HEK293T (cell line): ENCODE results near the gene SIGLEC11.
"Not testable (repeated sequence)": the region's sequence is repeated elsewhere in the genome, so short reads cannot be mapped to it uniquely, and the experiment has no call there.

Source experiments
- CTCF ChIA-PET: fragments of 350-600 bp; formaldehyde crosslinking; extraction: SDS; loops from one replicate; lab custom pipeline; 2021; ENCODE audit warnings: antibody characterized with exemption, inconsistent platforms; lab: Yijun Ruan, JAX
- POLR2A ChIA-PET: fragments of 350-600 bp; formaldehyde crosslinking; extraction: SDS; loops from one replicate; lab custom pipeline; 2020; ENCODE audit warnings: antibody characterized with exemption, inconsistent platforms; lab: Yijun Ruan, JAX
- DNase-seq: peaks from one replicate; pipeline ENCODE4 v3.0.0; 2012; ENCODE audit warnings: mixed read lengths; ENCODE audit errors: extremely low spot score
- ARNT ChIP-seq: fragments of 450-650 bp; IDR thresholded peaks from 2 replicates; pipeline ENCODE4 v1.6.1; 2017; ENCODE audit warnings: mild to moderate bottlenecking
- BHLHE40 ChIP-seq: fragments of 450-650 bp; IDR thresholded peaks from 2 replicates; pipeline ENCODE4 v1.6.1; 2016; ENCODE audit warnings: mild to moderate bottlenecking, moderate library complexity, borderline replicate concordance
- CTBP1 ChIP-seq: fragments of 450-650 bp; IDR thresholded peaks from 2 replicates; pipeline ENCODE4 v1.6.1; 2016; ENCODE audit warnings: borderline replicate concordance
- ELF4 ChIP-seq: fragments of 450-650 bp; IDR thresholded peaks from 2 replicates; pipeline ENCODE4 v1.6.1; 2017; ENCODE audit warnings: antibody characterized with exemption
- FOXA1 ChIP-seq: fragments of 450-650 bp; IDR thresholded peaks from 2 replicates; pipeline ENCODE4 v1.6.1; 2016; ENCODE audit warnings: mild to moderate bottlenecking
- FOXK2 ChIP-seq: fragments of 450-650 bp; IDR thresholded peaks from 2 replicates; pipeline ENCODE4 v1.6.1; 2016; ENCODE audit warnings: mild to moderate bottlenecking
- FOXM1 ChIP-seq: fragments of 450-650 bp; IDR thresholded peaks from 2 replicates; pipeline ENCODE4 v1.6.1; 2017; ENCODE audit warnings: mild to moderate bottlenecking, borderline replicate concordance
- HDGF ChIP-seq: fragments of 450-650 bp; IDR thresholded peaks from 2 replicates; pipeline ENCODE4 v1.6.1; 2017; ENCODE audit warnings: antibody characterized with exemption, borderline replicate concordance
- L3MBTL2 ChIP-seq: fragments of 450-650 bp; conservative IDR thresholded peaks from 2 replicates; pipeline ENCODE4 v1.6.1; 2016; ENCODE audit warnings: mild to moderate bottlenecking
- LEF1 ChIP-seq: fragments of 450-650 bp; IDR thresholded peaks from 2 replicates; pipeline ENCODE4 v1.6.1; 2017; ENCODE audit warnings: mild to moderate bottlenecking, borderline replicate concordance
- NFRKB ChIP-seq: fragments of 450-650 bp; IDR thresholded peaks from 2 replicates; pipeline ENCODE4 v1.6.1; 2016; ENCODE audit warnings: mild to moderate bottlenecking, moderate library complexity
- PKNOX1 ChIP-seq: fragments of 450-650 bp; IDR thresholded peaks from 2 replicates; pipeline ENCODE4 v1.6.1; 2016
- SP1 ChIP-seq: fragments of 450-650 bp; IDR thresholded peaks from 2 replicates; pipeline ENCODE4 v1.6.1; 2017
- SUZ12 ChIP-seq: fragments of 450-650 bp; IDR thresholded peaks from 2 replicates; pipeline ENCODE4 v1.6.1; 2016; ENCODE audit warnings: mild to moderate bottlenecking
- TARDBP ChIP-seq: fragments of 450-650 bp; IDR thresholded peaks from 2 replicates; pipeline ENCODE4 v1.6.1; 2016
- ZNF384 ChIP-seq: fragments of 450-650 bp; IDR thresholded peaks from 2 replicates; pipeline ENCODE4 v1.6.1; 2016

SIGLEC11 gene

DNA sequence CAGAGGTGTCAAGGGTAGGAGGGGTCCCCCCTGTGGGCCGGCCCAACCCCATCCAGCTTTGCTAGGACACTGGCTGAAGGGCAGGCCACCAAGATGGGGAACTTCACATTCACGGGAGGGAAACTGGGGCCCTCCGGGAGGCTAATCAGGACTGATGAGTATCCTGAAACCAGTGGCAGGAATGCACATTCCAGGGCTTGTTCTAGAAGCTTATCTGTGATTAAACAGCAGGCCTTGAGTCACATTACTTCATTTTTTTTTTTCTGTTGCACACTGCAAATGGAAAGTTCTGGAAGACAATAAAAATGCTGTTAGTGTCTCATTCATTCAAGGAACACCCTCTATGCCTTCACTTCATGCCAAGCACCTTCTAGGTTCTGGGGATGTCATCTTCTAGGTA lies 15.5 kb upstream of the SIGLEC11 start:
- ChIA-PET CTCF (interaction anchor here (1.4 kb wide), 1 partner anchor 39 kb away, joined by 4 read pairs; no protein-coding TSS in a partner anchor), POLR2A (interaction anchor here (1.4 kb wide), 1 partner anchor 47 kb away, joined by 5 read pairs; the partner anchor contains the start of genes ATF5 and NUP62)
- TF ChIP-seq TARDBP (no peak), HDGF (no peak), ZNF384 (no peak), SUZ12 (no peak), FOXM1 (no peak), ARNT (no peak), PKNOX1 (no peak), L3MBTL2 (no peak), BHLHE40 (no peak), CTBP1 (no peak), NFRKB (no peak), LEF1 (no peak), FOXK2 (no peak)
- no peak for DNase-seq

GRCh38 chr19:49975051-49975450 lies 14.1 kb upstream of the SIGLEC11 start:
- DNase-seq: no peak
- POLR2A ChIA-PET: interaction anchor here (1.4 kb wide), 1 partner anchor 46 kb away, joined by 5 read pairs; the partner anchor contains the start of genes ATF5 and NUP62
- TF ChIP-seq ZNF384 (no peak), HDGF (no peak), BHLHE40 (no peak), TARDBP (no peak), FOXK2 (no peak), NFRKB (no peak), SP1 (no peak), ELF4 (no peak)
- CTCF ChIA-PET: no interaction called here

DNA sequence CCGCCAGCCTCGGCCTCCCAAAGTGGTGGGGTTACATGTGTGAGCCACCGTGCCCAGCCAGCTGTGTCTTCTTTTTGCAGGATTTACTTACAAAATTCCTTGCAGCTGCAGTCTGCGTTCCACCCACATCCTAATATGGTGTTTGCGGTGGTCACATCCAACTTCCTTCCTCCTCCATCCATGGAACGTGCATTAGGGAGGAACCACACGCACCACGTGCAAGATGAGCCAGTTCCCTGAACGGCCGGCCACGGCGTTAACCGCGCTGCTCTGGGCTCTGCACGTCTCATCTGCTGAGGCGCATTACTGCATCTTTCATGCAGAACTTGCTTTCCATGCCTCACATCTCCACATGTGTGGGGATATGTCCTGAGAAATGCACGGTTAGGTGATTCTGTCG lies 13.0 kb upstream of the SIGLEC11 start:
- POLR2A ChIA-PET: no interaction called here

DNA sequence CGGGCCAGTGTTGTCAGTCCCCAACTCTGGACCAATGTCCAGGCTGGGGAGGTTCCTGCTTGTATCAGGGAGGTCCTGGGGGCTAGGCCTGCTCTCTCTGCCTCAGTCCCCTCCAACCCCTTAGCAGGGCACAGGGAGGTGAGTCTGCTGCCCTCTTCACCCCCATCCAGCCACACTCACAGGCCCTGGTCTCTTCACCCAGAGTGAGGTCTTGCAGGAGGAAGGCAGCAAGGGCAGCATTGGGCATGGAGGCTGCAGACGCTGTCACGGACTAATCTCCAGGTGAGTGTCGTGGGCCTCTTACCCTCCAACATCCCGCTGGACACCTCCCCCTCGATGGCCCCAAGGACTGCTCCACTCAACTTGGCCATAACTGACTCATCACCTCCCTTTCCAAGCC lies 11.9 kb upstream of the SIGLEC11 start:
- CTCF ChIA-PET: no interaction called here
- TF ChIP-seq PKNOX1 (no peak), ELF4 (no peak), L3MBTL2 (no peak), CTBP1 (no peak), SUZ12 (no peak), FOXM1 (no peak), BHLHE40 (no peak), ARNT (no peak), HDGF (no peak), FOXA1 (no peak), LEF1 (no peak), SP1 (no peak), TARDBP (no peak), NFRKB (no peak), ZNF384 (no peak), FOXK2 (no peak)
- no peak for DNase-seq

More for the DNA sequence above, 13.0 kb upstream of the SIGLEC11 start:
- no peak for DNase-seq
- CTCF ChIA-PET: no interaction called here
- no peak for TF ChIP-seq FOXK2
- no peak for TF ChIP-seq FOXM1
- no peak for TF ChIP-seq L3MBTL2
- TF ChIP-seq SUZ12: no peak
- TF ChIP-seq NFRKB: no peak

DNA sequence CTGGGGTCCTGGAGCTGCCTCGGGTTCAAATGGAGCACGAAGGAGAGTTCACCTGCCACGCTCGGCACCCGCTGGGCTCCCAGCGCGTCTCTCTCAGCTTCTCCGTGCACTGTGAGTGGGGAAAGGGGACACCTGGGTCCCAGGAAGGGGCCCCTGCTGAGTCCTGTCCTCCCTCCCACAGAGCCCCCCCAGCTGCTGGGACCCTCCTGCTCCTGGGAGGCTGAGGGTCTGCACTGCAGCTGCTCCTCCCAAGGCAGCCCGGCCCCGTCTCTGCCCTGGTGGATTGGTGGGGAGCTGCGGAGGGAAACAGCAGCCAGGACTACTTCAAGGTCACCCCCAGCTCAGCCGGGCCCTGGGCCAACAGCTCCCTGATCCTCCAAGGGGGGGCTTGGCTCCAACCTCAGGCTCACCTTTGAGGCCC lies 11.0 kb upstream of the SIGLEC11 start:
- TF ChIP-seq CTBP1 (no peak), ELF4 (no peak), LEF1 (no peak), HDGF (no peak), SP1 (no peak), BHLHE40 (no peak), FOXA1 (no peak)
- ChIA-PET POLR2A (no interaction called here), CTCF (no interaction called here)
- DNase-seq: no peak

More for the DNA sequence above, 11.9 kb upstream of the SIGLEC11 start:
- POLR2A ChIA-PET: no interaction called here

DNA sequence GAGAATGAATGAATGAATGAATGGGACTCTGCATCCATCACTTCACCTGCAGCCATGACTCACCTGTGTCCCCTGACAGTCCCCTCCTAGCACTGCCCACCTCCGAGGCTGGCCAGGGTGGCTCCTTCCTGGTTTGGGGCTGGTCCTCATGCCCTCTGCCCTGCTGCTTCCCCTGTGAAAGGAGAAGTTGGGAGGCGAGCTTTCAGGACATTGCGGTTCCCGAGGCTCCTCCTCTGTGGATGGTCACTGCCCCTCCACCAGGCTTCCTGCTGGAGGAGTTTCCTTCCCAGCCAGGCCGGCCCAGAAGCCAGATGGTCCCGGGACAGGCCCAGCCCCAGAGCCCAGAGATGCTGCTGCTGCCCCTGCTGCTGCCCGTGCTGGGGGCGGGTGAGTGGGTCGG lies 8.4 kb upstream of the SIGLEC11 start:
- CTCF ChIA-PET, POLR2A ChIA-PET, DNase-seq: not testable (repeated sequence)

- ChIA-PET CTCF (no interaction called here), POLR2A (no interaction called here)
- DNase-seq: no peak
- TF ChIP-seq SP1: no peak
- no peak for TF ChIP-seq ELF4
- TF ChIP-seq FOXA1: no peak
- TF ChIP-seq CTBP1: no peak
- TF ChIP-seq LEF1: no peak
- no peak for TF ChIP-seq NFRKB
- no peak for TF ChIP-seq ZNF384
- TF ChIP-seq TARDBP: no peak
Observed at GRCh38 chr19:49968279-49968922, 7.4 kb upstream of the SIGLEC11 start.

GRCh38 chr19:49959892-49960291 lies 1.1 kb downstream of the SIGLEC11 start:
- CTCF ChIA-PET, POLR2A ChIA-PET: not testable (repeated sequence)

DNA sequence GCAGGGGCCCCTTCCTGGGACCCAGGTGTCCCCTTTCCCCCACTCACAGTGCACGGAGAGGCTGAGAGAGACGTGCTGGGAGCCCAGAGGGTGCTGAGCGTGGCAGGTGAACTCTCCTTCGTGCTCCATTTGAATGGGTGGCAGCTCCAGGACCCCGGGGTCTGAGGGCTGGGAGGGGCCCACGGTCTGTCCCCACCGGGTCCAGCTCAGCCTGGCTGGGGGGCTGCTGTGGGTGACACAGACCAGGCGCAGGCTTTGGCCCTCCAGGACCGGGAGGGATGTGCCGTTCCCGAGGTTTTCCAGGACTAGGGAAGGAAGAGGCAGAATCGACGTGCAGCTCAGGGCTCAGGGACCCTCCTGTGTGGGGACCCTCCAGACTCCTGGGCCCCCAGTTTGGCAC lies 2.4 kb downstream of the SIGLEC11 start:
- POLR2A ChIA-PET, CTCF ChIA-PET, DNase-seq: not testable (repeated sequence)

More at GRCh38 chr19:49959892-49960291, 1.1 kb downstream of the SIGLEC11 start:
- not testable (repeated sequence) for DNase-seq

DNA sequence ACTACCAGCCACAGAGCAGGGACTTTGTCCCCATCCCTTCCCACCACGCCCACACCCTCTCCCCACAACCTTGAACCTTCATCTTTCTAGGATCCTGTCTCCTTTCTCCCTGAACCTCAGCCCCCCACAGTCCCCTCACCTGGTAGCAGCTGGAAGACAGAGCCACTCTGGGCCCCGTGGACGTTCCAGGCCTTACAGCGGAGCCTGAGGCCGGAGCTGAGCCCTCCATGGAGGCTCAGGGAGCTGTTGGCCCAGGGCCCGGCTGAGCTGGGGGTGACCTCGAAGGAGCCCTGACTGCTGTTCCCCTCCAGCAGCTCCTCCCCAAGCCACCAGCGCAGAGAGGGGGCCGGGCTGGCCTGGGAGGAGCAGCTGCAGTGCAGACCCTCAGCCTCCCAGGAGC lies 2.8 kb downstream of the SIGLEC11 start:
- DNase-seq, CTCF ChIA-PET, POLR2A ChIA-PET: not testable (repeated sequence)
